ENCODE results near the gene TJP2.

DNA sequence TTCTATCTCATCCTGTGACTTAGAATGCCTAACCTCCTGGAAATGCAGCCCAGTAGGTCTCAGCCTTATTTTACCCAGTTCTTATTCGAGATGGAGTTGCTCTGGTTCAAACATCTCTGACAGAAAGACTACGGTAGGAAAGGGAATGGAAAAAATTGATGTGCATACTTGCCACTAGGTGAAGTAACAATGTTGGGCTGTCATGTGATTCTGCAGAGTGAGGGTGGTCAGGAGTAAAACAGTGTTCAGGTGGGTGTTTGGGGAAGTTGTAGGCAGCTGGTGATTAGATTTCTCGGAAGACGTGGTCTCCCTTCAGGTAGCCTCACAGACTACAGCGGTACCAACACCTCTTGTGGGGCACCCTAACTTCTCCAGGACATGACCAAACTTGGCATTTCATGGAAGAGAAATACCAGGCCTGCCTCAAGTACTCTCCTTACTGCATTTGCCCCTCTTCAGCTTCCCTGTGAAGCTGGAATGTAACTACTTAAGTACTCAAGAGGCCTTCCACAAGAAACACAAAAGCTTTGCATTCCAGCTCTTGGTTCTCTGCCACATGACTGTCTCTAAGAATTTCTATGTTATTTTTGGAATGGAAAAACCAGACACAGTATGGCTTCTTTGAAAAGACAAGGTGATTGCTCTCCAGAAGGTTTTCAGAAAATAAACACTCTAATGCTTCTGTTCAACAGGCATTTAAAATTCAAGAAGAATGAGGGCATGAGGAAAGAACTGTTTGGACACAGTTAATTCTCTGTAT lies 133.5 kb downstream of the TJP2 start:
- TF ChIP-seq CTCF (IDR thresholded peaks at IDR 0.05; ENCODE audit: low read depth, low read length), result no peak
- TF ChIP-seq EZH2phosphoT487 (IDR thresholded peaks at IDR 0.05; ENCODE audit: low read depth), result no peak
